ENCODE data around the gene CKS1B.
"Not testable (repeated sequence)": the region's sequence is repeated elsewhere in the genome, so short reads cannot be mapped to it uniquely, and the experiment has no call there.

Gene CKS1B

GRCh38 chr1:154974808-154975408 lies 427 bp downstream of the CKS1B start:
- Histone ChIP-seq H3K9me3 (ENCODE audit: control insufficient read depth in 2 of 2, low read length in 2 of 2) (no peaks in the 10 kb centered on the region), H3K4me1 (ENCODE audit: control insufficient read depth, insufficient read depth, low read length) (peaks cover 45% of the 10 kb centered on the region), H3K9ac (ENCODE audit: low read length in 2 of 2) (peak overlapping the region; percentile 70 to 86), H3K27me3 (ENCODE audit: control insufficient read depth in 1 of 2, insufficient read depth in 2 of 2, low read length in 2 of 2) (no peaks in the 10 kb centered on the region), H3K4me3 (ENCODE audit: low read length in 2 of 2) (peak overlapping the region; percentile 78 to 86), H3K27ac (ENCODE audit: low read length) (peak overlapping the region; percentile 99), H3K36me3 (ENCODE audit: control insufficient read depth in 2 of 2, insufficient read depth in 2 of 2, low read length in 2 of 2) (peaks cover 4 to 7% of the 10 kb centered on the region in 2 donors)

- Histone ChIP-seq H3K9ac (ENCODE audit: low read length in 2 of 2) (peak overlapping the region; percentile 70 to 86), H3K4me1 (ENCODE audit: control insufficient read depth, insufficient read depth, low read length) (peaks cover 39% of the 10 kb centered on the region), H3K36me3 (ENCODE audit: control insufficient read depth in 2 of 2, insufficient read depth in 2 of 2, low read length in 2 of 2) (peaks cover 4 to 7% of the 10 kb centered on the region in 2 donors), H3K4me3 (ENCODE audit: low read length in 2 of 2) (peak overlapping the region; percentile 78 to 86), H3K9me3 (ENCODE audit: control insufficient read depth in 2 of 2, low read length in 2 of 2) (no peaks in the 10 kb centered on the region), H3K27ac (ENCODE audit: low read length) (peak overlapping the region; percentile 99), H3K27me3 (ENCODE audit: control insufficient read depth in 1 of 2, insufficient read depth in 2 of 2, low read length in 2 of 2) (no peaks in the 10 kb centered on the region)
Measured at GRCh38 chr1:154975409-154976059, 1.1 kb downstream of the CKS1B start.

GRCh38 chr1:154977762-154978161 lies 3.3 kb downstream of the CKS1B start:
- not testable (repeated sequence) for H3K36me3 ChIP-seq (ENCODE audit: control insufficient read depth in 2 of 2, insufficient read depth in 2 of 2, low read length in 2 of 2); H3K9ac ChIP-seq (ENCODE audit: low read length in 2 of 2); H3K27ac ChIP-seq (ENCODE audit: low read length); H3K27me3 ChIP-seq (ENCODE audit: control insufficient read depth in 1 of 2, insufficient read depth in 2 of 2, low read length in 2 of 2); H3K9me3 ChIP-seq (ENCODE audit: control insufficient read depth in 2 of 2, low read length in 2 of 2); H3K4me3 ChIP-seq (ENCODE audit: low read length in 2 of 2)
- H3K4me1 ChIP-seq (ENCODE audit: control insufficient read depth, insufficient read depth, low read length) = peaks cover 24% of the 10 kb centered on the region

- H3K9me3 ChIP-seq (ENCODE audit: control insufficient read depth in 2 of 2, low read length in 2 of 2) = no peaks in the 10 kb centered on the region
- H3K27me3 ChIP-seq (ENCODE audit: control insufficient read depth in 1 of 2, insufficient read depth in 2 of 2, low read length in 2 of 2) = no peaks in the 10 kb centered on the region
- H3K4me3 ChIP-seq (ENCODE audit: low read length in 2 of 2) = no peak overlapping the region
- H3K36me3 ChIP-seq (ENCODE audit: control insufficient read depth in 2 of 2, insufficient read depth in 2 of 2, low read length in 2 of 2) = peaks cover 4 to 7% of the 10 kb centered on the region in 2 donors
- H3K9ac ChIP-seq (ENCODE audit: low read length in 2 of 2) = no peak overlapping the region
- peaks cover 20% of the 10 kb centered on the region for H3K4me1 ChIP-seq (ENCODE audit: control insufficient read depth, insufficient read depth, low read length)
- H3K27ac ChIP-seq (ENCODE audit: low read length) = no peak overlapping the region
Measured at GRCh38 chr1:154978360-154978759, 3.9 kb downstream of the CKS1B start.

GRCh38 chr1:154982341-154982740 lies 7.9 kb downstream of the CKS1B start:
- no peaks in the 10 kb centered on the region for H3K9me3 ChIP-seq (ENCODE audit: control insufficient read depth in 2 of 2, low read length in 2 of 2)
- H3K27me3 ChIP-seq (ENCODE audit: control insufficient read depth in 1 of 2, insufficient read depth in 2 of 2, low read length in 2 of 2) = no peaks in the 10 kb centered on the region
- H3K27ac ChIP-seq (ENCODE audit: low read length) = peak overlapping the region; percentile 1
- H3K4me3 ChIP-seq (ENCODE audit: low read length in 2 of 2) = peak overlapping the region; percentile 83 to 94
- H3K36me3 ChIP-seq (ENCODE audit: control insufficient read depth in 2 of 2, insufficient read depth in 2 of 2, low read length in 2 of 2) = peaks cover 5 to 7% of the 10 kb centered on the region in 2 donors
- peaks cover 17% of the 10 kb centered on the region for H3K4me1 ChIP-seq (ENCODE audit: control insufficient read depth, insufficient read depth, low read length)
- H3K9ac ChIP-seq (ENCODE audit: low read length in 2 of 2) = peak overlapping the region; percentile 44 to 55

- Histone ChIP-seq H3K27ac (ENCODE audit: low read length) (peak within 1 kb of the TSS; percentile 74), H3K27me3 (ENCODE audit: control insufficient read depth in 1 of 2, insufficient read depth in 2 of 2, low read length in 2 of 2) (no peaks in the 10 kb centered on the region), H3K36me3 (ENCODE audit: control insufficient read depth in 2 of 2, insufficient read depth in 2 of 2, low read length in 2 of 2) (peaks cover 10 to 11% of the 10 kb centered on the region in 2 donors), H3K9me3 (ENCODE audit: control insufficient read depth in 2 of 2, low read length in 2 of 2) (no peaks in the 10 kb centered on the region), H3K4me1 (ENCODE audit: control insufficient read depth, insufficient read depth, low read length) (peaks cover 17% of the 10 kb centered on the region), H3K4me3 (ENCODE audit: low read length in 2 of 2) (peak within 1 kb of the TSS; percentile 83 to 94), H3K9ac (ENCODE audit: low read length in 2 of 2) (peak within 1 kb of the TSS; percentile 84 to 95)
Measured at GRCh38 chr1:154982897-154983648, 8.6 kb downstream of the CKS1B start, which contains the start of gene FLAD1. Gene FLAD1, plus strand, starts transcription at chr1:154983344. Its CDS starts 351 bp downstream, at chr1:154983695.

- Histone ChIP-seq H3K27me3 (ENCODE audit: control insufficient read depth in 1 of 2, insufficient read depth in 2 of 2, low read length in 2 of 2) (no peaks in the 10 kb centered on the region), H3K9ac (ENCODE audit: low read length in 2 of 2) (peak overlapping the region; percentile 84 to 95), H3K27ac (ENCODE audit: low read length) (peak overlapping the region; percentile 74), H3K4me3 (ENCODE audit: low read length in 2 of 2) (peak overlapping the region; percentile 73 to 94), H3K9me3 (ENCODE audit: control insufficient read depth in 2 of 2, low read length in 2 of 2) (no peaks in the 10 kb centered on the region), H3K4me1 (ENCODE audit: control insufficient read depth, insufficient read depth, low read length) (peaks cover 18% of the 10 kb centered on the region), H3K36me3 (ENCODE audit: control insufficient read depth in 2 of 2, insufficient read depth in 2 of 2, low read length in 2 of 2) (peaks cover 12 to 18% of the 10 kb centered on the region in 2 donors)
Measured at GRCh38 chr1:154983776-154984466, 9.4 kb downstream of the CKS1B start.

GRCh38 chr1:154986736-154987135 lies 12.3 kb downstream of the CKS1B start:
- H3K4me3 ChIP-seq (ENCODE audit: low read length in 2 of 2); H3K9ac ChIP-seq (ENCODE audit: low read length in 2 of 2); H3K27me3 ChIP-seq (ENCODE audit: control insufficient read depth in 1 of 2, insufficient read depth in 2 of 2, low read length in 2 of 2); H3K9me3 ChIP-seq (ENCODE audit: control insufficient read depth in 2 of 2, low read length in 2 of 2); H3K27ac ChIP-seq (ENCODE audit: low read length): not testable (repeated sequence)
- peaks cover 23 to 29% of the 10 kb centered on the region in 2 donors for H3K36me3 ChIP-seq (ENCODE audit: control insufficient read depth in 2 of 2, insufficient read depth in 2 of 2, low read length in 2 of 2)
- peaks cover 20% of the 10 kb centered on the region for H3K4me1 ChIP-seq (ENCODE audit: control insufficient read depth, insufficient read depth, low read length)

GRCh38 chr1:154987326-154987725 lies 12.8 kb downstream of the CKS1B start:
- Histone ChIP-seq H3K9ac (ENCODE audit: low read length in 2 of 2) (no peak overlapping the region), H3K36me3 (ENCODE audit: control insufficient read depth in 2 of 2, insufficient read depth in 2 of 2, low read length in 2 of 2) (peaks cover 23 to 29% of the 10 kb centered on the region in 2 donors), H3K4me1 (ENCODE audit: control insufficient read depth, insufficient read depth, low read length) (peaks cover 20% of the 10 kb centered on the region), H3K4me3 (ENCODE audit: low read length in 2 of 2) (no peak overlapping the region), H3K9me3 (ENCODE audit: control insufficient read depth in 2 of 2, low read length in 2 of 2) (no peaks in the 10 kb centered on the region), H3K27ac (ENCODE audit: low read length) (no peak overlapping the region), H3K27me3 (ENCODE audit: control insufficient read depth in 1 of 2, insufficient read depth in 2 of 2, low read length in 2 of 2) (no peaks in the 10 kb centered on the region)

All from stomach smooth muscle (tissue), 2 donors.